Gastroesophageal sphincter (tissue), 2 donors: ENCODE results near the gene ARID2.

Experiments
- POLR2A ChIP-seq, 2 donors: fragments of 450-650 bp; IDR thresholded peaks; one replicate each; pipeline ENCODE4 v1.6.1; 2017; ENCODE audit warnings: antibody characterized with exemption in 2 of 2, mild to moderate bottlenecking in 2 of 2, moderate library complexity in 1 of 2
- POLR2AphosphoS5 ChIP-seq: sonication (generic); formaldehyde crosslinking; IDR thresholded peaks from one replicate; pipeline ENCODE4 v1.6.1; 2017; ENCODE audit warnings: antibody characterized with exemption

- TF ChIP-seq POLR2A (IDR thresholded peaks at IDR 0.05), result no peak
- no peak for TF ChIP-seq POLR2AphosphoS5
These were observed 49.1 kb upstream of the ARID2 start for GRCh38 chr12:45680362-45680761.
